IMR-90 (cell line): ENCODE results near the gene MBD3L2. TPM values are rescaled to one million over a fixed set of nuclear protein-coding genes. Genes with fewer than 3 reads are reported as not detected.
"Not testable (repeated sequence)": the region's sequence is repeated elsewhere in the genome, so short reads cannot be mapped to it uniquely, and the experiment has no call there.

ENCODE experiments used
- ATAC-seq: fragments of 200-7000 bp; cut with Tn5 transposase; 2 replicates; pipeline ENCODE4 v1.9.1; 2020; ENCODE audit warnings: low read depth, mild to moderate bottlenecking, moderate library complexity
- Bru-seq: library from RNA; stranded (reverse); fragments of 400-500 nt; gene quantifications from one replicate; lab custom pipeline; 2021; lab: Mats Ljungman, UMichigan
- BruChase-seq, 2 experiments: library from RNA; stranded (reverse); fragments of 400-500 nt; gene quantifications; one replicate each; lab custom pipeline; 2021; lab: Mats Ljungman, UMichigan
- BruUV-seq: library from RNA; stranded (reverse); fragments of 400-500 nt; replicated peaks from 2 replicates; lab custom pipeline; 2021; lab: Mats Ljungman, UMichigan
- CTCF ChIA-PET: fragments of 300-600 bp; formaldehyde crosslinking; extraction: SDS; loops from one replicate; lab custom pipeline; 2021; ENCODE audit warnings: antibody characterized with exemption; lab: Yijun Ruan, JAX
- POLR2A ChIA-PET: fragments of 300-600 bp; sonication (Branson Sonifier 250); formaldehyde crosslinking; loops from one replicate; lab custom pipeline; 2022; ENCODE audit warnings: antibody characterized with exemption; ENCODE audit not compliant: unreplicated experiment; lab: Charles Lee
- DNase-seq: peaks from one replicate; pipeline ENCODE4 v3.0.0; 2013
- H2AFZ ChIP-seq: replicated peaks from 2 replicates; pipeline ENCODE3; 2013; ENCODE audit warnings: low read length, mild to moderate bottlenecking; ENCODE audit not compliant: poor library complexity
- H2AK5ac ChIP-seq: 2 replicates; pipeline ENCODE4 v1.6.1; 2013; ENCODE audit warnings: low read depth, low read length, inconsistent platforms
- H2AK9ac ChIP-seq: replicated peaks from 2 replicates; pipeline ENCODE3; 2013; ENCODE audit warnings: mild to moderate bottlenecking, low read depth, low read length, moderate library complexity; ENCODE audit not compliant: poor library complexity
- H2BK120ac ChIP-seq: 2 replicates; pipeline ENCODE4 v1.6.1; 2013; ENCODE audit warnings: low read depth, low read length, inconsistent platforms
- H2BK15ac ChIP-seq: 3 replicates; pipeline ENCODE4 v1.6.1; 2013; ENCODE audit warnings: low read depth, low read length, inconsistent platforms
- H2BK20ac ChIP-seq: 2 replicates; pipeline ENCODE4 v1.6.1; 2013; ENCODE audit warnings: low read depth, mild to moderate bottlenecking, inconsistent platforms, low read length, moderate library complexity
- H2BK5ac ChIP-seq: 2 replicates; pipeline ENCODE4 v1.6.1; 2013; ENCODE audit warnings: mild to moderate bottlenecking, low read depth, low read length, inconsistent platforms; ENCODE audit not compliant: poor library complexity, severe bottlenecking
- H3K14ac ChIP-seq: replicated peaks from 2 replicates; pipeline ENCODE4 v1.6.1; 2013; ENCODE audit warnings: low read depth, low read length, inconsistent platforms
- H3K18ac ChIP-seq: 2 replicates; pipeline ENCODE4 v1.6.1; 2013; ENCODE audit warnings: low read depth, low read length, control low read depth
- H3K23ac ChIP-seq: 2 replicates; pipeline ENCODE4 v1.6.1; 2013; ENCODE audit warnings: low read depth, low read length, inconsistent platforms
- H3K27ac ChIP-seq: 2 replicates; pipeline ENCODE4 v1.5.1; 2013; ENCODE audit warnings: mild to moderate bottlenecking, control low read depth, low read length; ENCODE audit not compliant: insufficient read depth
- H3K27me3 ChIP-seq: 2 replicates; pipeline ENCODE4 v1.6.1; 2013; ENCODE audit warnings: low read length; ENCODE audit not compliant: control insufficient read depth, insufficient read depth
- H3K36me3 ChIP-seq: 2 replicates; pipeline ENCODE4 v1.6.1; 2013; ENCODE audit warnings: low read length, mixed read lengths; ENCODE audit not compliant: control insufficient read depth, insufficient read depth
- H3K4ac ChIP-seq: 2 replicates; pipeline ENCODE4 v1.6.1; 2013; ENCODE audit warnings: low read depth, low read length, inconsistent platforms
- H3K4me1 ChIP-seq: 2 replicates; pipeline ENCODE4 v1.6.1; 2013; ENCODE audit warnings: low read length, mixed read lengths; ENCODE audit not compliant: control insufficient read depth, insufficient read depth
- H3K4me2 ChIP-seq: 2 replicates; pipeline ENCODE4 v1.6.1; 2013; ENCODE audit warnings: low read depth, mild to moderate bottlenecking, control low read depth, low read length, moderate library complexity
- H3K4me3 ChIP-seq: 2 replicates; pipeline ENCODE4 v1.5.1; 2013; ENCODE audit warnings: low read depth, mild to moderate bottlenecking, control low read depth, low read length, moderate library complexity; ENCODE audit not compliant: insufficient read depth
- H3K56ac ChIP-seq: 2 replicates; pipeline ENCODE4 v1.6.1; 2013; ENCODE audit warnings: low read length, inconsistent platforms; ENCODE audit not compliant: insufficient read depth; ENCODE audit errors: extremely low read depth
- H3K79me1 ChIP-seq, 2 experiments: 2 replicates each; pipeline ENCODE4 v1.6.1; 2013; ENCODE audit warnings: low read length in 2 of 2, inconsistent platforms in 1 of 2, low read depth in 1 of 2
- H3K9ac ChIP-seq: 2 replicates; pipeline ENCODE4 v1.6.1; 2013; ENCODE audit warnings: low read depth, low read length, control low read depth
- H3K9me1 ChIP-seq: 2 replicates; pipeline ENCODE4 v1.6.1; 2013; ENCODE audit warnings: low read length, inconsistent platforms; ENCODE audit not compliant: insufficient read depth
- H3K9me3 ChIP-seq: 2 replicates; pipeline ENCODE4 v1.6.1; 2013; ENCODE audit warnings: low read length; ENCODE audit not compliant: control insufficient read depth, insufficient read depth
- H4K20me1 ChIP-seq: 2 replicates; pipeline ENCODE4 v1.6.1; 2013; ENCODE audit warnings: low read length, inconsistent platforms; ENCODE audit not compliant: insufficient read depth
- H4K5ac ChIP-seq: 2 replicates; pipeline ENCODE4 v1.6.1; 2013; ENCODE audit warnings: mild to moderate bottlenecking, low read depth, low read length, control low read depth
- H4K8ac ChIP-seq, 2 experiments: 2 replicates each; pipeline ENCODE4 v1.6.1; 2013; ENCODE audit warnings: low read depth in 2 of 2, low read length in 2 of 2, control low read depth in 1 of 2, inconsistent platforms in 1 of 2
- H4K91ac ChIP-seq: 2 replicates; pipeline ENCODE4 v1.6.1; 2013; ENCODE audit warnings: low read depth, low read length, inconsistent platforms; ENCODE audit not compliant: insufficient read depth
- WGBS, 2 experiments: methylation state at CpG; one replicate each; pipeline versions ENCODE4 v1.1.5 to v1.1.7; 2013; ENCODE audit warnings: missing lambda C conversion rate in 2 of 2; ENCODE audit not compliant: insufficient read length in 1 of 2; ENCODE audit errors: extremely low coverage in 2 of 2; 5-methylcytosine and 5-hydroxymethylcytosine counted together
- dilution Hi-C: fragments of 300-500 bp; cut with HindIII; formaldehyde crosslinking; loops from one replicate; pipeline ENCODE4 v1.14.3; 2018; ENCODE audit warnings: low sequenced_read_pairs; ENCODE audit not compliant: unreplicated experiment
- in situ Hi-C: fragments of 300-500 bp; cut with MboI; formaldehyde crosslinking; loops from 3 replicates; pipeline ENCODE4 v1.14.3; 2019; ENCODE audit warnings: low sequenced_read_pairs, inconsistent platforms, mixed read lengths
- intact Hi-C: fragments of 100-400 bp; cut with micrococcal nuclease; formaldehyde crosslinking; loops from 2 replicates; pipeline ENCODE4 v1.10.0; 2022
- long read RNA-seq: library from polyadenylated mRNA; unstranded; transcript quantifications from one replicate; pipeline ENCODE4 v2.0.0, GENCODE V29; 2021; ENCODE audit not compliant: unreplicated experiment
- polyA plus RNA-seq, 3 experiments: library from polyadenylated mRNA; depleted of rRNA; stranded (reverse); fragments of >200 nt; gene quantifications; 2 replicates each; pipeline ENCODE4 v1.2.3, GENCODE V29; 2012; ENCODE audit warnings: low replicate concordance in 1 of 3
- total RNA-seq: library from RNA; depleted of rRNA; stranded (reverse); fragments of >200 nt; gene quantifications from 2 replicates; pipeline ENCODE4 v1.2.3, GENCODE V29; 2012; rRNA removed

The MBD3L2 gene
- total RNA-seq (not detected in 2 replicates), polyA plus RNA-seq (2012; rRNA removed) (not detected in 2 replicates), Bru-seq, nascent RNA (not detected), BruChase-seq, experiment 1, labeled RNA remaining after a 6-hour chase (not detected), BruChase-seq, experiment 2, labeled RNA remaining after a 2-hour chase (not detected)
- not detected in 2 replicates for polyA plus RNA-seq (2012; cell fraction: cytosol; rRNA removed)
- polyA plus RNA-seq (2012; cell fraction: nucleus; rRNA removed; ENCODE audit: low replicate concordance), result not detected in 2 replicates
- long read RNA-seq, result 0 reads

DNA sequence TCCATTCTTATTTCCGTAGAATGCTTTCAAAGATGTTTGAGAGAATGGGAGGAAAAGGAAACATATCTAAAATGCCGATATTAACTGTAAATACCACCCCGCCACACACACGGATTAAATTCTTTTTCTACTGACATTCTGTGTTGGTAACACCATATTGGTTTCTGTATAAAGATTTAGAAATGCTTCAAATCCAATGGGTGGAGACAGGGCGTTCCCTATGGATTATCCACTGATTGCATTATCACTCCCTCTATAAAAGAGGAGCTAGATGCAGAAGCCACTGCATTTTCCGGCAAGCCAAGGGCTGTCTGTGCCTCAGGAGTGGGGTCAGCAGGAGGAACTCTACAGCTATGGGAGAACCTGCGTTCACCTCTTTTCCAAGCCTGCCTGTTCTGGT is at the start of gene MBD3L2:
Gene MBD3L2 (plus strand): TSS at position 301 of the 400 bp plus-strand sequence. CDS start 53 bp downstream, at position 354.
- H2AK5ac ChIP-seq, H4K91ac ChIP-seq, ATAC-seq, H3K56ac ChIP-seq, H2BK20ac ChIP-seq, H3K79me1 ChIP-seq, POLR2A ChIA-PET, CTCF ChIA-PET, H3K9ac ChIP-seq, H3K27ac ChIP-seq, H3K27me3 ChIP-seq, in situ Hi-C loops, H3K4me1 ChIP-seq, H3K23ac ChIP-seq, H4K5ac ChIP-seq, H2BK15ac ChIP-seq, H4K20me1 ChIP-seq, H3K14ac ChIP-seq, H2BK5ac ChIP-seq, H3K4me3 ChIP-seq, H3K4ac ChIP-seq, H2AK9ac ChIP-seq, H3K18ac ChIP-seq, H3K4me2 ChIP-seq, DNase-seq, BruUV-seq, dilution Hi-C loops, H4K8ac ChIP-seq, intact Hi-C loops, H3K9me1 ChIP-seq, H2BK120ac ChIP-seq, H2AFZ ChIP-seq, H3K9me3 ChIP-seq, H3K36me3 ChIP-seq: not testable (repeated sequence)
- no CpG with 5 or more reads among the region's 7 CpGs for WGBS, 2 experiments
